Muscle layer of colon (tissue), 2 donors: ENCODE results near the gene DENND6B.

Experiments used
- H3K27ac ChIP-seq: one replicate; pipeline ENCODE4 v1.7.0; 2013; ENCODE audit warnings: low read depth, mild to moderate bottlenecking, low read length, moderate library complexity
- H3K27me3 ChIP-seq, 2 donors: one replicate each; pipeline ENCODE4 v1.7.0; 2013; ENCODE audit warnings: low read length in 2 of 2, mild to moderate bottlenecking in 2 of 2; ENCODE audit not compliant: insufficient read depth in 2 of 2, control insufficient read depth in 1 of 2
- H3K36me3 ChIP-seq: one replicate; pipeline ENCODE4 v1.7.0; 2013; ENCODE audit warnings: mild to moderate bottlenecking, low read length; ENCODE audit not compliant: insufficient read depth
- H3K4me1 ChIP-seq: one replicate; pipeline ENCODE4 v1.7.0; 2013; ENCODE audit warnings: mild to moderate bottlenecking, low read length; ENCODE audit not compliant: insufficient read depth
- H3K4me3 ChIP-seq, 2 donors: one replicate each; pipeline ENCODE4 v1.7.0; 2013; ENCODE audit warnings: low read length in 2 of 2, low read depth in 1 of 2, mild to moderate bottlenecking in 1 of 2, moderate library complexity in 1 of 2
- H3K9ac ChIP-seq: one replicate; pipeline ENCODE4 v1.7.0; 2013; ENCODE audit warnings: low read length
- H3K9me3 ChIP-seq: one replicate; pipeline ENCODE4 v1.7.0; 2013; ENCODE audit warnings: mild to moderate bottlenecking, low read length
- donor health status: abdominal sarcoma.
- donor health status: Adenocarcinoma of cecum.

The DENND6B gene

DNA sequence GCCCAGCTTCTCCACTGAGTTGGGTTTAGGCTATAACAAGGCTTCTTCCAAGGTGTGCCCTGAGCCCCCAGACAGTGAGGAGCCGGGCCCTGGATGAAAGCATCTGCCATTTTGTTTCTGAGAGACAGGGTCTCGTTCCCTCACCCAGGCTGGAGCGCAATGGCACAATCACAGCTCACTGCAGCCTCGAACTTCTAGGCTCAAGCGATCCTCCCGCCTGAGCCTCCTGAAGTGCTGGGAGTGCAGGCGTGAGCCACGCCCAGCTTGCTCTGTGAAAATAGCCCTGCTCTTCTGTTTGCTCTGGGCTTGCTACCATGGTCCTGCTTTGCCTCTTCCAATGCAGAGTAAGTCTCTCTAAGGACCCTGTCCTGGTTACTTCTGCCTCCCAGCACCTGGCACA is 6.7 kb downstream of the DENND6B start:
- H3K4me1 ChIP-seq: no peaks in the 10 kb centered on the region
- H3K36me3 ChIP-seq: no peaks in the 10 kb centered on the region
- no peaks in the 10 kb centered on the region for H3K9me3 ChIP-seq

DNA sequence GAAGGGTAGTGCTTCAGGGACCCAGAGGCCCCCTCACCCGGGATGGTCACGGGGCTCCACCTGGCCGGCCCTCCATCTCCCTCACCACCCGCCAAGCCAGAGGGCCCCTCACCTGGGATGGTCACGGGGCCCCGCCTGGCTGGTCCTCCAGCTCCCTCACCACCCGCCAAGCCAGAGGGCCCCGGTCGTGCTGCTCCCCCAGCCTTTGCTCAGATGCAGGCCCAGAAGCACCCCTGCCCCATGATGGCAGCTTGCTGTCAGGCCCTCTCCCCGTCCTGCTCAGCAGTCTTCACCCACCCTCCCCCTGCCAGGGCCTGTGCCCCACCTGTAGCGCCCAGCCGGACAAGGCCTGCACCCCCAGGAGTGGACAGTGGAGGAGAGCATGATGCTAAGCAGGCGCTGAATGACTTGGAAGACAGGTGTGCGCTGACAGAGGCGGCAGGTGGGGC is 7.3 kb downstream of the DENND6B start:
- no peaks in the 10 kb centered on the region for H3K4me1 ChIP-seq
- no peak overlapping the region for H3K27ac ChIP-seq
- H3K9ac ChIP-seq: no peak overlapping the region
- H3K4me3 ChIP-seq: no peak overlapping the region
- no peaks in the 10 kb centered on the region for H3K36me3 ChIP-seq
- H3K27me3 ChIP-seq: no peaks in the 10 kb centered on the region
- no peaks in the 10 kb centered on the region for H3K9me3 ChIP-seq

More for the DNA sequence above, 6.7 kb downstream of the DENND6B start:
- H3K27me3 ChIP-seq: no peaks in the 10 kb centered on the region
- H3K27ac ChIP-seq: no peak overlapping the region
- H3K4me3 ChIP-seq: no peak overlapping the region
- H3K9ac ChIP-seq: no peak overlapping the region

DNA sequence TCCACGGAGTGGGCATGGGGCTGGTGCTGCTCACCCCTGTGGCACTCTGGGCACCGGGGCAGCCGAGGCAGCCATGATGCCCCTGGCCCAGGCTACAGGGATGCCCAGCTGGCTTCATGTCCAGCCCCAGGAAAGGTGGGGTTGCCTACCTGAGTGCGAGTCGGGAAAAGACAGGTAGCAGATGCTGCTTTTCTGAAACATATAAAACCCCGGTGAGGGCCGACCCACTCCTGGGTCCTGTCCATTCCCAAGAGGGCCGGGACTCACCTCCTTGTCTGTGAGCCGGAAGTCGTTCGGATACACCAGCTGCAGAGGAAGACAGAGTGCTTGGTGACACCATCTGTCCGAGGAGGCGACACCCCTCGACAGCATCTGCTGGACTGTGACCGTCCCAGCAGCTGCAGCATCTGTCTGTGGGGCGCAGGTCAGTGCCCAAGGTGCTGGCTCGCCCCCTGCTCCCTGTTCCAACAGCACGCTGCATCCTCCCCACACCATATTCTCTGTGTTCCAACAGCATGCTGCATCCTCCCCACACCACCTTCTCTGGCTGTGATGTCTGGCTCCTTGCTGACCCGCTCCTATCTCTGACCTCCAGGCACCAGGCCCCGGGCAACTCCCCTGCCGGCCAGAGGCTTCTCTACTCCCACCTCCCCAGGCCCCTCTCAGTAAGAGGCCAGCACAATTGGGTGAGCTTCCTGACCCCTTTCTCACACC is 8.0 kb downstream of the DENND6B start:
- no peaks in the 10 kb centered on the region for H3K36me3 ChIP-seq
- no peaks in the 10 kb centered on the region for H3K27me3 ChIP-seq
- no peaks in the 10 kb centered on the region for H3K9me3 ChIP-seq
- no peak overlapping the region for H3K4me3 ChIP-seq
- H3K9ac ChIP-seq: no peak overlapping the region
- H3K4me1 ChIP-seq: no peaks in the 10 kb centered on the region
- no peak overlapping the region for H3K27ac ChIP-seq

DNA sequence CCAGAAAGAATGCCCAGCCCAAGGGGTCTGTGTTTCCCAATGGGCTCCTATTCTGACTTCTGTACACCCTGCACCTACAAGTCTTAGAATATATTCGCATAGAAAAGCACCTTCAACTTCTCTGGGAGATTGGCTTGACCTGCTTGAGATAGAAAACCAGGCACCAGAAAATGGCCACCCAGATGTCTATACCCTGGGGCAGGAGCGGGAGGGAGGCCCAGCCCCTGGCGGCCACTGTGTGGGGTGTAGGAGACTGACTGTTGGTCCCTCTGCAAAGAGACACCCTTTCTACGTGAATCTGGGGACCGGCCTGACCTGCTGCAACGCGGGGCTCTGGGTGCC is 8.5 kb downstream of the DENND6B start:
- Histone ChIP-seq H3K27me3 (no peaks in the 10 kb centered on the region), H3K36me3 (no peaks in the 10 kb centered on the region), H3K4me3 (no peak overlapping the region), H3K27ac (no peak overlapping the region), H3K4me1 (no peaks in the 10 kb centered on the region), H3K9ac (no peak overlapping the region), H3K9me3 (no peaks in the 10 kb centered on the region)

DNA sequence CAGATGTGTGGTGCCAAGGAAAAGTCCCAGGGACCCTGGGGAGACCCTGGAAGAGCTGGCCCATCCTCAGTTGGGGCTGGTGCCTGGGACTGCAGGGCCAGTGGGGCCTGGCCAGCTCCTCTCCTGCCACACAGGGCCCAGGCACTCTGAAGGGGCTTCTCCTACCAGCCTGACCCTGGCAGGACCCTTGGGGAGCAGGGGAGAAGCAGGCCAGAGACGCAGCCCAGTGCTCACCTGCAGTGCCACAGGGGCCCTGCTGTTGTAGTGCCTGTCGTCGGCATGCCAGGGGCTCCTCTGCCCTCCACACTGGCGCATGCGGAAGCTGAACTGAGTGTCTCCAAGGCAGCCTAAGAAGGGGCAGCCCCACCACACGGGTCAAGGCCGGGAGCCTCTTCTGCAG is 9.1 kb downstream of the DENND6B start:
- Histone ChIP-seq H3K27me3 (no peaks in the 10 kb centered on the region), H3K36me3 (no peaks in the 10 kb centered on the region), H3K27ac (no peak overlapping the region)

DNA sequence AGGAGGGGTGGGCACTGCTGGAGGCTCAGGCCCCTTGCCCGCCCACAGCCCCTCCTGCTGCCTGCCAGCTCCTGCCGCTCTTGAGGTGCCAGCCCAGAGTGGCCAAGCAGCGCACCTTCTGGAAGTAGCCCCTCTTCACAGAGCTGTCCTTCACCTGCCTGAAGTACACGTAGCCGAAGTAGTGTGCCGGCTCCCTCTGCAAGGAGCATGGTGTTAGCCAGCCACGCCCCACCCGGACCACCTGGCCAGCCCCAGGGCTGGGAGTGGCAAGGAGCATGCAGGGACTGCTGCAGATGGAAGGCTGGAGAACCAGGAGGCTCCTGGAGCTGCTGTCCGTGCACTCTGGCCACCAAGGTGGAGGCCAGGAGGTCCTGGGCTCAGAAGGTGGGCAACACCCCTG is 9.6 kb downstream of the DENND6B start:
- H3K4me1 ChIP-seq: no peaks in the 10 kb centered on the region
- H3K27ac ChIP-seq: no peak overlapping the region
- no peaks in the 10 kb centered on the region for H3K36me3 ChIP-seq
- H3K9me3 ChIP-seq: no peaks in the 10 kb centered on the region
- H3K27me3 ChIP-seq: no peaks in the 10 kb centered on the region
- no peak overlapping the region for H3K9ac ChIP-seq
- no peak overlapping the region for H3K4me3 ChIP-seq

More for the DNA sequence above, 9.1 kb downstream of the DENND6B start:
- H3K4me3 ChIP-seq: no peak overlapping the region
- no peaks in the 10 kb centered on the region for H3K4me1 ChIP-seq
- no peak overlapping the region for H3K9ac ChIP-seq
- H3K9me3 ChIP-seq: no peaks in the 10 kb centered on the region

DNA sequence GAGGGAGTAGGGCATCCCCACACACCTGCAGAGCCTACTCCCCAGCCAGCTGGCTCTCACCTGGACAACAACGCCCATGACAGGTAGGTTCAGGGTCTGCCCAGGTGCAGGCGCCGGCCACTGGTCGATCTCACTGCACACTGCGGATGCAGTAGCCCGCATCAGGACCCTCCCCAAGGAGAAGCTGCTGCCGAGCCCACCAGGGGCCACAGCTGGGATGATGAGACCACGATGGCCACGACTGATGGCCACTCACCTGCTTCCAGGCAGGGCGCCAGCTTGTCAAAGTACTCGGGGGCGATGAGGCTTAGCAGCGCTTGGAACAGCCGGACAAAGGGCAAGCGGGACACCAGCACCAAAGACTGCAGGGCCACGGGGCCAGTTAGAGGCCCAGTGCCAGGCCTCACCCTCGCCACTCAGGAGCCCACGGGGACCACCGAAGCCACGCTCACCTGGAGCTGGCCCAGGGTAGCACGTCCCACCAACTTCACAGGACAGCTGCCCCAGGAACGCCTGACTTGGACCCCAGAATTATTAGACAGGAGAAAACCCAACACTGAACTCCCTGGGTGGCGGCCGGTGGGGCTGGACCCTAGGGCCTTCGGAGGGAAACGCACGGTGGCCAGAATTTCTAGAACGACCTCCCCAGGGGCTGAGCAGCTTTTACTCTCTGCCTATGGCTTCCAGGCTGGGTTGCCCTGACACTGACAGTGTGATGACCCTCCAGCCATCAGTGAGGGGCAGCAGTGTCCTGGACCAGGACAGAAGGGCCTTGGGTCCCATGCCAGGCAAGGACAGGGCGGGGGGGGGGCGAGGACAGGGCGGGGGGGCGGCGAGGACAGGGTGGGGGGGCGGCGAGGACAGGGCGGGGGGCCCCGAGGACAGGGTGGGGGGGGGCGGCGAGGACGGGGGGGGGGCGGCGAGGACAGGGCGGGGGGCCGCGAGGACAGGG is 10.4 kb downstream of the DENND6B start:
- no peaks in the 10 kb centered on the region for H3K27me3 ChIP-seq
- no peak overlapping the region for H3K9ac ChIP-seq
- H3K27ac ChIP-seq: no peak overlapping the region
- no peaks in the 10 kb centered on the region for H3K9me3 ChIP-seq
- no peak overlapping the region for H3K4me3 ChIP-seq
- no peaks in the 10 kb centered on the region for H3K4me1 ChIP-seq
- no peaks in the 10 kb centered on the region for H3K36me3 ChIP-seq

DNA sequence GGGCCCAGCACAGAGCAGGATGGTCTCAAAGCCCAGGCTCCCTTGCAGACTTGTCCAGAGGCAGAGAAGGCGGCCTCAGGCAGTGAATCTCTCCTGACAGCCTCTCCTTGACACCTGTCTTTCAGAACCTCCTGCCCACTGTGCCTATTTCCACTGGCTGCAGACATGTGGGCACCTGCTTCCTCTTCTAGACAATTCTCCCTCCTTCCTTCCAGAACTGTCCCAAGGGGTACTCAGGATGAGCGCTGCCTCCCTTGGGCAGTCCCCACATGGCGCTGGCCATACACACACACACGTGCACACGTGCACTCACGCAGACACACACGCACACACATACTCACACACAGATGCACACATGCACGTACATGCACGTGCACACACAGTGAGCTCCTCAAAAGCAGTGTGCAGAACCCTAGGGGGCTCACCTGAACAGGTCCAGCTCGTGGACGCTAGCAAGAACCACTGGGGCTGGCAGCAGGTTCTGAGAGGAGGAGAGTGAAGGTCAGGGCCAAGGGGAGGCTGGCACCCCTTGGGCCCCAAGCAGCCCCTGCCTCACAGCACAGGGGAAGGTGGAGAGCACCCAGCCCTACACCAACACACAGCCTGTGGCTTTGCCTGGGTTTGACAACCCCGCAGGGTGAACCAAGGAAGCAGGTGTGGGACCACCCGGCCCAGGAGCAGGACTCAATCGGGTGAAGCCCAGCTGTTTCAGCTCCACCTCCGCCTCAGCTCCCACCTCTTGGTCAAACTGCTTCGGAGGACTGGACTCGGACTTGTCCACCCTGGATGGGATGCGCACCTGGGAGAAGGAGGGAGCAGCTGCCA is 11.3 kb downstream of the DENND6B start:
- Histone ChIP-seq H3K4me1 (no peaks in the 10 kb centered on the region), H3K9ac (no peak overlapping the region), H3K9me3 (no peaks in the 10 kb centered on the region), H3K27ac (no peak overlapping the region), H3K4me3 (no peak overlapping the region), H3K36me3 (no peaks in the 10 kb centered on the region), H3K27me3 (no peaks in the 10 kb centered on the region)

DNA sequence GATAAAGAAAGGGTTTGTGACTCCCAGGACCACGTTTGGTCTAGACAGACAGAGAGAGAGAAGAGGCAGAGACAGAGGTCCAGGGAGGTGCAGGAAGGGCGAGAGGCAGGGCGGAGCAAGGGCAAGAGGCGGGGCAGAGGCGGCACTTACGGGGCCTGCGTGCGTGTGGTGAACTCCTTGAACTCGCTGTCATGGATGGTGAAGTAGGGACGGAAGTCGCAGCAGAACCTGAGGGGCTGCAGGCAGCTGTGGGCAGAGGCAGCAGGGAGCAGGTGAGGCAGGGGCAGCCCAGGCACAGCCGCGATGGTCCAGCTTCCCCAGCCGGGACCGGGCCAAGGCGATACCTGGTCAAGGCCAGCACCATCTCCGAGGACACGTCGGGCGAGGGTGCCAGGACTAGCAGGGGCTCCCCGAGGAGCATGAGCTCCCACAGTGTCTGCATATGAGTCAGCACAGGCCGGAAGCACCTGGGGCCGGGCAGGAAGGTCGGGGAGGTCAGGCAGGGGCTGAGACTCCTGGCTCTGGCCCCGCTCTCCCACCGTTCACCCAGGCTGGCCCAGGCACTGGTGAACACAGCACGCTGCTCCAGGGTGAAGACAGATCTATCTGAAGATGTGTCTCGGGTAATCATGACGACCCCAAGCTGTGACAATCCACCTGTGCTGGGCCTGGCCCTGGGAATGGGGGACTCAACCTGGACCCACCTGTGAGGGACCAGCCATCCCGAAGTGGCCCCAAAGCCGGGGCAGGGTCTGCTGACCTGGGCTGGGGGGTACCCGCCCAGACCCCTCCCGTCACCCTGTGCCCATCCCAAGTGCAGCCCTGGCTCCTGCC is 12.1 kb downstream of the DENND6B start:
- Histone ChIP-seq H3K9me3 (no peaks in the 10 kb centered on the region), H3K4me1 (no peaks in the 10 kb centered on the region), H3K27me3 (no peaks in the 10 kb centered on the region), H3K4me3 (no peak overlapping the region), H3K36me3 (no peaks in the 10 kb centered on the region), H3K27ac (no peak overlapping the region), H3K9ac (no peak overlapping the region)

DNA sequence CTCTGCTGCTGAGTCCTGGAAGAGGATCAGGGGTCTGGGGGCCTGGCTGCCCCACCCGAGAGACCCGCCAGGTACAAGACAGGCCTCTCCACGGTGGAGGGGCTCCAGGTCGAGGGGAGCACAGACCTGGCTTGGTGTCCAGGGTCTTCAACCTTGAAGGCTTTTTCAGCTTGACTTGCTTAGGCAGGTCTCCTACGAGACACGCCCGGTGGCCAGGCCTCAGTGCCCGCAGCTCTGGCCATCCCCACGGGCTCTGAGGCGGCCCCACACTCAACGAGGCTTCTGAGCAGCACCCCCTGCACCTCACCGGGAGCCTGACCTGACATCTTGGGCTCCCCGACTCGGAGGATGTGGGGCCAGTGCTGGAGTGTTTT is 12.7 kb downstream of the DENND6B start:
- Histone ChIP-seq H3K4me1 (no peaks in the 10 kb centered on the region), H3K27ac (no peak overlapping the region), H3K36me3 (no peaks in the 10 kb centered on the region), H3K27me3 (no peaks in the 10 kb centered on the region), H3K9me3 (no peaks in the 10 kb centered on the region), H3K4me3 (no peak overlapping the region), H3K9ac (no peak overlapping the region)
